Neural crest cell (in vitro differentiated cells): ENCODE results near the gene HDGF. TPM values are rescaled to one million over a fixed set of nuclear protein-coding genes. Genes with fewer than 3 reads are reported as not detected.

ENCODE experiments used
- DNase-seq: peaks from one replicate; pipeline ENCODE4 v3.0.0; 2021; ENCODE audit warnings: low read depth, mixed read lengths, low spot score
- H3K27ac Mint-ChIP-seq: one replicate; pipeline ENCODE4 v1.8.0; 2021; ENCODE audit warnings: mild to moderate bottlenecking, mixed read lengths; ENCODE audit not compliant: unreplicated experiment
- H3K27me3 Mint-ChIP-seq: 2 replicates; pipeline ENCODE4 v1.8.0; 2021; ENCODE audit warnings: low read depth, mild to moderate bottlenecking, mixed read lengths
- H3K36me3 Mint-ChIP-seq: 2 replicates; pipeline ENCODE4 v1.8.0; 2021; ENCODE audit warnings: low read depth, mild to moderate bottlenecking, mixed read lengths
- H3K4me1 Mint-ChIP-seq: 2 replicates; pipeline ENCODE4 v1.8.0; 2021; ENCODE audit warnings: mixed read lengths
- H3K4me3 Mint-ChIP-seq: one replicate; pipeline ENCODE4 v1.8.0; 2021; ENCODE audit warnings: mild to moderate bottlenecking, mixed read lengths
- H3K9me3 Mint-ChIP-seq: 2 replicates; pipeline ENCODE4 v1.8.0; 2021; ENCODE audit warnings: mixed read lengths
- CTCF ChIP-seq: fragments of 200-600 bp; sonication (generic); conservative IDR thresholded peaks from 2 replicates; pipeline ENCODE4 v1.5.0; 2021; ENCODE audit warnings: antibody characterized with exemption, mild to moderate bottlenecking
- total RNA-seq: library from RNA; stranded (reverse); gene quantifications from 2 replicates; pipeline ENCODE4 v1.2.1, GENCODE V29; 2021

Gene HDGF
- total RNA-seq, 1 donor from 2014 or later: 304 TPM

- H3K36me3 Mint-ChIP-seq: peaks cover 6% of the 10 kb centered on the region
- TF ChIP-seq CTCF: no peak
- DNase-seq: peak; percentile 88
Measured at GRCh38 chr1:156740741-156741480, 10.6 kb downstream of the HDGF start, which contains the start of gene MRPL24. Gene MRPL24, minus strand, starts transcription at chr1:156741088. Its CDS starts 2,384 bp downstream, at chr1:156738704.

GRCh38 chr1:156740237-156740740 is 11.2 kb downstream of the HDGF start:
- Mint-ChIP-seq H3K27me3 (no peaks in the 10 kb centered on the region), H3K9me3 (no peaks in the 10 kb centered on the region), H3K4me1 (peaks cover 24% of the 10 kb centered on the region), H3K27ac (peak overlapping the region; percentile 93), H3K36me3 (peaks cover 2% of the 10 kb centered on the region), H3K4me3 (peak overlapping the region; percentile 98)
- no peak for TF ChIP-seq CTCF
- DNase-seq: no peak

More at GRCh38 chr1:156740741-156741480, 10.6 kb downstream of the HDGF start, which contains the start of gene MRPL24:
- Mint-ChIP-seq H3K27me3 (no peaks in the 10 kb centered on the region), H3K27ac (peak within 1 kb of the TSS; percentile 93), H3K9me3 (no peaks in the 10 kb centered on the region), H3K4me3 (peak within 1 kb of the TSS; percentile 98), H3K4me1 (peaks cover 31% of the 10 kb centered on the region)

GRCh38 chr1:156738916-156739315 is 12.6 kb downstream of the HDGF start:
- Mint-ChIP-seq H3K27ac (no peak overlapping the region), H3K9me3 (no peaks in the 10 kb centered on the region), H3K27me3 (no peaks in the 10 kb centered on the region), H3K36me3 (peaks cover 2% of the 10 kb centered on the region), H3K4me1 (peaks cover 24% of the 10 kb centered on the region), H3K4me3 (peak overlapping the region; percentile 31)
- DNase-seq: no peak
- no peak for TF ChIP-seq CTCF

GRCh38 chr1:156738407-156738806 is 13.1 kb downstream of the HDGF start:
- Mint-ChIP-seq H3K27me3 (no peaks in the 10 kb centered on the region), H3K4me1 (peaks cover 24% of the 10 kb centered on the region), H3K9me3 (no peaks in the 10 kb centered on the region), H3K27ac (peak overlapping the region; percentile 35), H3K4me3 (peak overlapping the region; percentile 49), H3K36me3 (peaks cover 2% of the 10 kb centered on the region)
- no peak for DNase-seq
- no peak for TF ChIP-seq CTCF

GRCh38 chr1:156733989-156734584 is 17.4 kb downstream of the HDGF start:
- no peak for DNase-seq
- Mint-ChIP-seq H3K4me3 (no peak overlapping the region), H3K27me3 (no peaks in the 10 kb centered on the region)

More at GRCh38 chr1:156733989-156734584, 17.4 kb downstream of the HDGF start:
- Mint-ChIP-seq H3K4me1 (peaks cover 18% of the 10 kb centered on the region), H3K9me3 (no peaks in the 10 kb centered on the region), H3K27ac (no peak overlapping the region), H3K36me3 (no peaks in the 10 kb centered on the region)
- TF ChIP-seq CTCF: no peak
